ENCODE data around the gene MRPL40. TPM values are rescaled to one million over a fixed set of nuclear protein-coding genes. Genes with fewer than 3 reads are reported as not detected.

Gene MRPL40
- total RNA-seq, 2 experiments from 2014 or later = 10.7 to 11.3 TPM

GRCh38 chr22:19449422-19449767 is 17.1 kb downstream of the MRPL40 start:
- peaks cover 43% of the 10 kb centered on the region for H3K36me3 ChIP-seq (ENCODE audit: insufficient read depth, low read length)
- ChIA-PET CTCF (no interaction called here), POLR2A (no interaction called here)
- no peaks in the 10 kb centered on the region for H3K27me3 ChIP-seq (ENCODE audit: control insufficient read depth in 1 of 2, insufficient read depth in 2 of 2, low read length in 2 of 2)
- Mint-ChIP-seq H3K27ac (peak overlapping the region; percentile 91), H3K27me3 (no peaks in the 10 kb centered on the region), H3K9me3 (no peaks in the 10 kb centered on the region), H3K4me1 (ENCODE audit: low read depth) (peaks cover 38% of the 10 kb centered on the region), H3K4me3 (no peak overlapping the region), H3K36me3 (ENCODE audit: low read depth) (peaks cover 70% of the 10 kb centered on the region)
- no peak overlapping the region for H3K4me3 ChIP-seq (ENCODE audit: low read length)
- no peak for ATAC-seq (ENCODE audit: poor library complexity)
- DNase-seq = no peak
- no peaks in the 10 kb centered on the region for H3K9me3 ChIP-seq (ENCODE audit: control insufficient read depth in 1 of 2, insufficient read depth in 1 of 2, low read length in 2 of 2)
- peaks cover 33% of the 10 kb centered on the region for H3K4me1 ChIP-seq (ENCODE audit: insufficient read depth, low read length)
- no peak for TF ChIP-seq CTCF (IDR thresholded peaks at IDR 0.05)
- intact Hi-C loops (cut with DNase I, micrococcal nuclease) = loop anchor here (5.0 to 10.0 kb wide), 3 partner anchors 267 to 345 kb away; partner anchors contain the start of gene ESS2 (in 1 of the 2)
- H3K27ac ChIP-seq (ENCODE audit: low read depth in 1 of 2, low read length in 2 of 2) = no peak overlapping the region

GRCh38 chr22:19450363-19451175 is 18.2 kb downstream of the MRPL40 start:
- DNase-seq = no peak
- ATAC-seq (ENCODE audit: poor library complexity) = no peak
- Mint-ChIP-seq H3K36me3 (ENCODE audit: low read depth) (peaks cover 70% of the 10 kb centered on the region), H3K27ac (peak overlapping the region; percentile 91), H3K4me1 (ENCODE audit: low read depth) (peaks cover 26% of the 10 kb centered on the region), H3K9me3 (no peaks in the 10 kb centered on the region), H3K4me3 (peak overlapping the region; percentile 51), H3K27me3 (no peaks in the 10 kb centered on the region)
- ChIA-PET CTCF (interaction anchor here (0.7 kb wide), 1 partner anchor 18 kb away, joined by 3 read pairs; the partner anchor contains the start of gene MRPL40), POLR2A (no interaction called here)
- intact Hi-C loops (cut with DNase I, micrococcal nuclease) = no loop called here
- no peaks in the 10 kb centered on the region for H3K27me3 ChIP-seq (ENCODE audit: control insufficient read depth in 1 of 2, insufficient read depth in 2 of 2, low read length in 2 of 2)
- H3K4me3 ChIP-seq (ENCODE audit: low read length) = no peak overlapping the region
- H3K9me3 ChIP-seq (ENCODE audit: control insufficient read depth in 1 of 2, insufficient read depth in 1 of 2, low read length in 2 of 2) = no peaks in the 10 kb centered on the region
- peaks cover 32% of the 10 kb centered on the region for H3K4me1 ChIP-seq (ENCODE audit: insufficient read depth, low read length)
- H3K36me3 ChIP-seq (ENCODE audit: insufficient read depth, low read length) = peaks cover 50% of the 10 kb centered on the region
- H3K27ac ChIP-seq (ENCODE audit: low read depth in 1 of 2, low read length in 2 of 2) = no peak overlapping the region
- no peak for TF ChIP-seq CTCF (IDR thresholded peaks at IDR 0.05)

GRCh38 chr22:19451570-19451969 is 19.2 kb downstream of the MRPL40 start:
- CTCF ChIA-PET = interaction anchor here (0.6 to 0.7 kb wide), 2 partner anchors 19 to 30 kb away, joined by 3 read pairs; partner anchors contain the start of gene MRPL40
- POLR2A ChIA-PET = no interaction called here

More at GRCh38 chr22:19451570-19451969, 19.2 kb downstream of the MRPL40 start:
- peaks cover 76% of the 10 kb centered on the region for H3K36me3 Mint-ChIP-seq (ENCODE audit: low read depth)
- H3K27ac Mint-ChIP-seq = peak overlapping the region; percentile 17
- no peak for ATAC-seq (ENCODE audit: poor library complexity)
- H3K27me3 Mint-ChIP-seq = no peaks in the 10 kb centered on the region
- DNase-seq = no peak
- Histone ChIP-seq H3K27ac (ENCODE audit: low read depth in 1 of 2, low read length in 2 of 2) (no peak overlapping the region), H3K9me3 (ENCODE audit: control insufficient read depth in 1 of 2, insufficient read depth in 1 of 2, low read length in 2 of 2) (no peaks in the 10 kb centered on the region), H3K4me3 (ENCODE audit: low read length) (no peak overlapping the region), H3K27me3 (ENCODE audit: control insufficient read depth in 1 of 2, insufficient read depth in 2 of 2, low read length in 2 of 2) (no peaks in the 10 kb centered on the region), H3K36me3 (ENCODE audit: insufficient read depth, low read length) (peaks cover 60% of the 10 kb centered on the region), H3K4me1 (ENCODE audit: insufficient read depth, low read length) (peaks cover 23% of the 10 kb centered on the region)
- no peaks in the 10 kb centered on the region for H3K9me3 Mint-ChIP-seq
- intact Hi-C loops (cut with DNase I, micrococcal nuclease) = no loop called here
- no peak overlapping the region for H3K4me3 Mint-ChIP-seq
- TF ChIP-seq CTCF (IDR thresholded peaks at IDR 0.05) = no peak
- H3K4me1 Mint-ChIP-seq (ENCODE audit: low read depth) = peaks cover 19% of the 10 kb centered on the region
